LNCAP (cell line): ENCODE data around the gene RPL27.

Source experiments
- CTCF ChIP-seq: fragments of 450-650 bp; IDR thresholded peaks from 2 replicates; pipeline ENCODE4 v1.5.1; 2017; ENCODE audit warnings: mild to moderate bottlenecking

Gene RPL27

GRCh38 chr17:42975265-42975664 is 23.0 kb upstream of the RPL27 start:
- no peak for TF ChIP-seq CTCF

GRCh38 chr17:42979511-42980273 is 18.5 kb upstream of the RPL27 start, which contains the start of gene PTGES3L:
TSS of gene PTGES3L (minus strand) at chr17:42980080. CDS start at chr17:42980053, 27 bp downstream.
- TF ChIP-seq CTCF, result no peak

- no peak for TF ChIP-seq CTCF
Measured at GRCh38 chr17:42980274-42980765, 17.9 kb upstream of the RPL27 start, which contains the start of gene RUNDC1. TSS of gene RUNDC1 (plus strand) at chr17:42980565. CDS start at chr17:42980577, 12 bp downstream.

DNA sequence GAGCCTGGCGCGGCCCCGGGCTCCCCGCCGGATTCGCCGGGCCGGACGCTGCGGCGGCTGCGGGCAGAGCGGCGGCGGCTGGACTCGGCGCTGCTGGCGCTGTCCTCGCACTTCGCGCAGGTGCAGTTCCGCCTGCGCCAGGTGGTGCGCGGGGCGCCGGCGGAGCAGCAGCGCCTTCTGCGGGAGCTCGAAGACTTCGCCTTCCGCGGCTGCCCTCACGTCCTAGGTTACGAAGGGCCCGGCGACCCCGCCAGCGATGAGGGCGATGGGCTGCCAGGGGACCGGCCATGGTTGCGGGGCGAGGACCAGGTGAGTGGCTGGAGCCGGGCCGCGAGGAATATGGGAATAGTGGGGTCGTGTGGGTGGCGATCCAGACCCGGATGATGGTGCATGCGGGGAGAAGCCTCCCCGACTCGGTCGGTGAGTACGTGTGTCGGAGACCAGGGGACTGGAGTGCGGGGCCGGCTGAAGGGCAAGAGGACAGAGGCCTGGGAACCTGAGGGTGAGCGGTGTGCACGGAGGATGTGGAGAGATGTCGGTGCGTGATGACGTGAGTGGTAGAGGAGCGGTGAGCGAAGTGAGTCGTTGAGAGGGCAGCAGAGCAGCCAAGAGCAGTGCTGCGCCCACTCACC is 17.3 kb upstream of the RPL27 start:
- peak; percentile 45; the same call in 1 of the 2 replicates for TF ChIP-seq CTCF

- TF ChIP-seq CTCF, result no peak
Measured at GRCh38 chr17:42982266-42982665, 16.0 kb upstream of the RPL27 start.

DNA sequence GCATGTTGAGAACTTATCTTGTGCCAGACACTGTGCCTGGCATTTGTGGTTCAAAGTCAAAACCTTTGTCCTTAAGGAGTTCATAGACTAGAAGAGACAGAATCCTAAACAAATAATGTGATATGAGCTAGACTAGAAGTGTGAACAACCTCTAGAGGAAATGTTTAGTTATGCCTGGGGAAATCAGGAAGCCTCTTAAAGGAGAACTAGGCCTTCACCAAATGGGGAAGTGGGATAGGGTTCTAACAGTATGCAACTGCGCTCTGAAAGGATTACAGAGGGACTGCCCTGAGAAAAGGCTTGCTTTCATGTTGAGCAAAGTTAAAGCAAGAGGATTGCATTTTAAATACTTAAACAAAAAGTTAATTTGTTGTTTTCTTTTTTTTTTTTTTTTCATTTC is 13.0 kb upstream of the RPL27 start:
- no peak for TF ChIP-seq CTCF

- TF ChIP-seq CTCF, result no peak
Measured at GRCh38 chr17:42989141-42989540, 9.1 kb upstream of the RPL27 start.
